NCI-H2196 (cell line): ENCODE results near the gene SH2D3A.
"Not testable (repeated sequence)": the region's sequence is repeated elsewhere in the genome, so short reads cannot be mapped to it uniquely, and the experiment has no call there.

ENCODE experiments used
- DNase-seq: peaks from one replicate; lab custom pipeline; 2025; ENCODE audit not compliant: unreplicated experiment; lab: John Stamatoyannopoulos, UW

SH2D3A gene

GRCh38 chr19:6709549-6709948 lies 57.7 kb downstream of the SH2D3A start:
- DNase-seq: no peak

- DNase-seq: not testable (repeated sequence)
These were observed 58.3 kb downstream of the SH2D3A start for GRCh38 chr19:6708913-6709312.

GRCh38 chr19:6708346-6708745 lies 58.9 kb downstream of the SH2D3A start:
- DNase-seq: no peak

GRCh38 chr19:6707658-6708018 lies 59.6 kb downstream of the SH2D3A start:
- DNase-seq: no peak

- no peak for DNase-seq
These were observed 60.1 kb downstream of the SH2D3A start for GRCh38 chr19:6707011-6707657.

GRCh38 chr19:6706633-6706958 lies 60.6 kb downstream of the SH2D3A start:
- no peak for DNase-seq

GRCh38 chr19:6705931-6706632 lies 61.2 kb downstream of the SH2D3A start:
- no peak for DNase-seq
